ENCODE results near the gene PPIA. TPM values are rescaled to one million over a fixed set of nuclear protein-coding genes. Genes with fewer than 3 reads are reported as not detected.

The PPIA gene
- 1,000 to 10,000 TPM; 1,042 to 1,297 (median 1,129) TPM for polyA plus RNA-seq (ENCODE audit: insufficient read depth in 1 of 5, insufficient read length in 5 of 5, low replicate concordance in 1 of 5)
- long read RNA-seq, donor 1, transcript PPIA-208 (6 exons, 907 nt) = minor isoform, 10 of 1,735 reads
- long read RNA-seq, donor 1, transcript PPIA-203 (4 exons, 544 nt) = minor isoform, 35 of 1,735 reads
- long read RNA-seq, donor 1, transcript PPIA-204 (5 exons, 2,238 nt) = major isoform, 1,478 of 1,735 reads
- long read RNA-seq, donor 1, transcript PPIA-201 (6 exons, 818 nt) = minor isoform, 13 of 1,735 reads
- long read RNA-seq, donor 1, partial matches to known transcripts = 159 of 1,735 reads
- long read RNA-seq, donor 1, other reads (novel, unspliced or antisense) = 35 of 1,735 reads
- long read RNA-seq, donor 2, transcript PPIA-203 (4 exons, 544 nt) = minor isoform, 6 of 1,175 reads
- long read RNA-seq, donor 2, transcript PPIA-208 (6 exons, 907 nt) = minor isoform, 6 of 1,175 reads
- long read RNA-seq, donor 2, transcript PPIA-204 (5 exons, 2,238 nt) = major isoform, 1,073 of 1,175 reads
- long read RNA-seq, donor 2, transcript PPIA-201 (6 exons, 818 nt) = minor isoform, 16 of 1,175 reads
- long read RNA-seq, donor 2, partial matches to known transcripts = 47 of 1,175 reads
- long read RNA-seq, donor 2, other reads (novel, unspliced or antisense) = 26 of 1,175 reads
- long read RNA-seq, donor 3, transcript PPIA-201 (6 exons, 818 nt) = minor isoform, 16 of 1,401 reads
- long read RNA-seq, donor 3, transcript PPIA-204 (5 exons, 2,238 nt) = major isoform, 1,125 of 1,401 reads
- long read RNA-seq, donor 3, transcript PPIA-203 (4 exons, 544 nt) = minor isoform, 16 of 1,401 reads
- long read RNA-seq, donor 3, transcript PPIA-208 (6 exons, 907 nt) = minor isoform, 10 of 1,401 reads
- long read RNA-seq, donor 3, partial matches to known transcripts = 206 of 1,401 reads
- long read RNA-seq, donor 3, other reads (novel, unspliced or antisense) = 26 of 1,401 reads
- long read RNA-seq, donor 4, transcript PPIA-201 (6 exons, 818 nt) = minor isoform, 9 of 916 reads
- long read RNA-seq, donor 4, transcript PPIA-204 (5 exons, 2,238 nt) = major isoform, 583 of 916 reads
- long read RNA-seq, donor 4, transcript PPIA-203 (4 exons, 544 nt) = minor isoform, 11 of 916 reads
- long read RNA-seq, donor 4, partial matches to known transcripts = 279 of 916 reads
- long read RNA-seq, donor 4, other reads (novel, unspliced or antisense) = 32 of 916 reads
- long read RNA-seq, donor 5, transcript PPIA-201 (6 exons, 818 nt) = minor isoform, 38 of 1,913 reads
- long read RNA-seq, donor 5, transcript PPIA-208 (6 exons, 907 nt) = minor isoform, 13 of 1,913 reads
- long read RNA-seq, donor 5, transcript PPIA-204 (5 exons, 2,238 nt) = major isoform, 1,578 of 1,913 reads
- long read RNA-seq, donor 5, transcript PPIA-203 (4 exons, 544 nt) = minor isoform, 25 of 1,913 reads
- long read RNA-seq, donor 5, partial matches to known transcripts = 198 of 1,913 reads
- long read RNA-seq, donor 5, other reads (novel, unspliced or antisense) = 56 of 1,913 reads
- long read RNA-seq, donor 6, transcript PPIA-201 (6 exons, 818 nt) = minor isoform, 10 of 1,475 reads
- long read RNA-seq, donor 6, transcript PPIA-203 (4 exons, 544 nt) = minor isoform, 8 of 1,475 reads
- long read RNA-seq, donor 6, transcript PPIA-204 (5 exons, 2,238 nt) = major isoform, 1,300 of 1,475 reads
- long read RNA-seq, donor 6, transcript PPIA-208 (6 exons, 907 nt) = minor isoform, 9 of 1,475 reads
- long read RNA-seq, donor 6, partial matches to known transcripts = 104 of 1,475 reads
- long read RNA-seq, donor 6, other reads (novel, unspliced or antisense) = 37 of 1,475 reads
- long read RNA-seq, donor 7, transcript PPIA-201 (6 exons, 818 nt) = minor isoform, 5 of 640 reads
- long read RNA-seq, donor 7, transcript PPIA-204 (5 exons, 2,238 nt) = major isoform, 572 of 640 reads
- long read RNA-seq, donor 7, partial matches to known transcripts = 35 of 640 reads
- long read RNA-seq, donor 7, other reads (novel, unspliced or antisense) = 20 of 640 reads
- long read RNA-seq, donor 8, transcript PPIA-203 (4 exons, 544 nt) = minor isoform, 11 of 636 reads
- long read RNA-seq, donor 8, transcript PPIA-204 (5 exons, 2,238 nt) = major isoform, 492 of 636 reads
- long read RNA-seq, donor 8, transcript PPIA-201 (6 exons, 818 nt) = minor isoform, 6 of 636 reads
- long read RNA-seq, donor 8, partial matches to known transcripts = 109 of 636 reads
- long read RNA-seq, donor 8, other reads (novel, unspliced or antisense) = 14 of 636 reads

GRCh38 chr7:44796504-44797328 is at the start of gene PPIA:
PPIA (plus strand) TSS chr7:44796681; CDS start chr7:44796725, 44 bp downstream.
- peak; percentile 97 to 98 for DNase-seq

DNA sequence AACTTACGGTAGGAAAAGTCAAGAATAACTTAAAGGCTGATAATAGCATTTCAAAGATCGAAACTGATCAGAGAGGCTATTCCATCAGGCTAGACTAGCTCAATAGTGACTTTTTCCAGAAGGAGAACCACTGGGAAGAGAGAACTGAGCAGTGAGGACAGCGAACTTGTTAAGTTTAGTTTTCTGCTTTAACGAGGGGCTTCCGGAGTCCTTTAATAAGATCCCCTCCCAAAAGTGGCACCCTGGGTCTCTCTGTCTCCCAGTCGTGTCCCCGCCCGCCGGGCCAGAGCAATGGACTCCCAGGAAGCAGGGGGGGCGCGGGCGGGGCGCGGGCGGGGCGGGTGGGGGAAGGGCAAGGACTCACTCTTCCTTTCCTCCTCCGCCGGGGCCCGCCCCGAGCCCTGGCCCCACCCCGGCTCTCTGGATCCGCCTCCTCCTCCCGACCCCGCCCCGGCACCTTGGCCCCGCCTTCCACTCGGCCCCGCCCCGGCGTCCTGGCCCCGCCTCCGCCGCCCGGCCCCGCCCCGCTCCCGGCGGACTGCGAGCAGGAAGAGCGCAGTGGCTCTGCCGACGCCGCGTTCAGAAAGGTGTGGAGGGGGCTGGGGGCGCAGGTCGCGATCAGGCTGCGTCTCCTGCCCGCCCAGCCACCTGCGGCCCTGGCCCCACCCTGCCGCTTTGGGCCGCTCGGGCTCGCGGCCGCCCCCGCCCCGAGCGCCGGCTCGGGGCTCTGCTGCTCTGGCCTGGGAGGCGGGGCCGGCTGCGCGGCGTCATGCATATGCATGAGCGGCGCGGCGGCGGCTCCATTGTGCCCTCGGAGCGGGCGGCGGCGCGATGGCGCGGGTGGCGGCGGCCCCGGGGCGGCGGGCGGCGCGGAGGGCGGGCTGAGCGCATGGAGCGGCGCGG is 48.2 kb upstream of the PPIA start, which contains the start of gene ZMIZ2:
TSS of gene ZMIZ2 (plus strand) at position 803 of the 903 bp plus-strand sequence. CDS start 7,403 bp downstream, outside the sequence.
- DNase-seq = peak; percentile 88 to 89

- DNase-seq = no peak
These were observed 47.3 kb upstream of the PPIA start for GRCh38 chr7:44748948-44749731.

DNA sequence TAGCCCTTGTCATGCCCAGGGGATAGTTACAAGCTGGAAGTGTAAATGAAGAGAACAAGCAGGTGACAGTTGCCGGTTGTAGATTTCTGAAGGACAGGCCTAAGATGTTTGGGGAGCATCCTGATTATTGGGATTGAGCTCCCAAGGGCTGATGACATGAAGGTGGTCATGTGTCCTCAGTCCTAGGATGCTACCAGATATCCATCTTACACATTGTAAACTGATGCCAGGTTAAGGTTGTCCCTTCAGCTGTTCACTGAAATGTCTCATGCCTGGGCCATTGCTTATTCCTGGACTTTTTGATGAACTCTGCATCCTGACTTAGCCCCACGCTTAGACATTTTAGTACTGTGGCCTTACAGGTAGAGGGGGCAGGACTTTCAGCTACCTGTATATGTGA is 46.5 kb upstream of the PPIA start:
- DNase-seq = no peak

GRCh38 chr7:44750424-44750823 is 46.1 kb upstream of the PPIA start:
- no peak for DNase-seq

DNA sequence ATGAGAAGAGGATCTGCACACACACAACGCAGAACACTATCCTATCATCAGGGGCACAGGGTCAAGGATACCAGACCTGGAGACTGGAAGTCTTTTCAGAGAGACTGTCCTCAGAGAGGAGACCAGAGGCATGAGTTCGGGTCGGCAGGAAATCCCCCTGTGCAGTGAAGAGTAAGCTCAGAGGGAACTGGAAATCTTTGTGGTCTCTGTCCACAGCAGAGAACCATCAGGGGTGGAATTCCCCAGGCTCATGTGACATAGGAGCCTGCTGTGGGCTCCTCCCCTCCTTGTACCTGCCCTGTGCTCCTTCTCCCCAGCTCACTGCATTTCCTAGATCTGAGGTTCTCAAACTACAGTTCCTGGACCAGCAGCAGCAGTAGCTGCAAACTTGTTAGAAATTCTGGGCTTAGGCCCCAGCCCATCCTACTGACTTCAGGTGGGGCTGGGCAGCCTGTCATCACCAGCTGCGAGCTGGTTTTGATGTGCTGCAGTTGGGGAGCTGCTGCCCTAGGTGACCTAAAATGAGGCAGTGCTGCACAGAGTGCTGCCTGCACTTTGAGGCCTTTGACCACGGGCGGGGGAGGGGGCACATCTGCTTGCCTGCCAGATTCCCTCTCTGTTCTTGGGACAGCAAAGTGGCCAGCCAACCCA is 45.4 kb upstream of the PPIA start:
- no peak for DNase-seq

GRCh38 chr7:44752822-44753221 is 43.7 kb upstream of the PPIA start:
- no peak for DNase-seq

GRCh38 chr7:44754802-44755697 is 41.4 kb upstream of the PPIA start:
- no peak for DNase-seq

DNA sequence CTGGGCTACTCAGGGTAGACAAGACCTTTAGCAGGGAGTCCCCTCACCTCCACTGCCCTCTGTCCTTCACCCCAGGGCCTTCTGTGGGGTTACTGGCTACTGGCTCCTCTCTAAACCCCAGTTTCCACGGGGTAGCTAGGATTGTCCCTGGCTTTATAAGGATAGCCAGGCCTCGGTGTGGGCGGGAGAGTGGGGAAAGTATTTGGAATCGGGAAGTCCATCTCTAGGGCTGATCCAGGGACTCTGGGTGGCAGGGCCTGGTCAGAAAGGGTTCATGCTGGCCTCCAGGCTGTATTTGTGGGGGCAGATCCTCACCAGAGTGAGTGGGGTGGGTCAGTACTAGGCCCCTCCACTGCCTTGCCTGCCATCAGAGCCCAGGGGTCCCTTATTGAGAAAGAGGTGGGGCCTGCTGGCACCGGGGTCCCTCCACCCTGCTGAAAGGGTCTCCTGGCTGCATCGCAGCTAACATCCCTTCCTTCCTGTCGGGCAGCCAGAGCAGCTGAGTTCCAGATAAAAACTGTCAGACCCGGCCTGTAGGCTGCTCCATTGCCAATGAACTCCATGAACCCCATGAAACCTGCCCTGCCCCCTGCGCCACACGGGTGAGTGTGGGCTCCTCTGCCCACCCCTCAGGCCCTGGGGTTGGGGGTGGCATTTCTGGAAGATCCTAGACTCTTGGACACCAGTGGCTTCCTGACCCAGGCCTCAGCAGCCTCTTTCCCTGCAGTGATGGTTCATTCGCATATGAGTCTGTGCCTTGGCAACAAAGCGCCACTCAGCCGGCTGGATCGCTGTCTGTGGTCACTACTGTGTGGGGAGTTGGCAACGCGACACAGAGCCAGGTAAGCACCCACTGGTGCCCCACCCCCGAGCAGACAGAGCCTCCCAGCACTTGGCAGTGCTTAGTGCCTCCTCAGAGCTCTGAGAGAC is 40.5 kb upstream of the PPIA start:
- no peak for DNase-seq

GRCh38 chr7:44756904-44757303 is 39.6 kb upstream of the PPIA start:
- DNase-seq = no peak

DNA sequence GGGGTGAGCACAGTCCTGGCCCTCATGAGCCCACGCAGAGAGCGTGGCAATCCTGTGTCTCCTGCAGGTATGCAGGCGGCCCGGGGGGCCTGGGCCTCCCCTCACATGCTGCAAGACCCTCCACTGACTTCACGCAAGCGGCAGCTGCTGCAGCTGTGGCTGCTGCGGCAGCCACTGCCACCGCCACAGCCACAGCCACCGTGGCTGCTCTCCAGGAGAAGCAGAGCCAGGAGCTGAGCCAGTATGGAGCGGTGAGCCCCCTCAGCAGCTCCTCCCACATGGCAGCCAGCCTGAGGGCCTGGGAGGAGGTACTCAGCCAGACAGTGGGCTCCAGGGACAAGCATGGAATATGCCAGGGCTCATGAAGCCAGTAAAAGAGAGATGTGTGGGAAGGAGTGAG is 39.2 kb upstream of the PPIA start:
- DNase-seq = peak; percentile 78 to 82

DNA sequence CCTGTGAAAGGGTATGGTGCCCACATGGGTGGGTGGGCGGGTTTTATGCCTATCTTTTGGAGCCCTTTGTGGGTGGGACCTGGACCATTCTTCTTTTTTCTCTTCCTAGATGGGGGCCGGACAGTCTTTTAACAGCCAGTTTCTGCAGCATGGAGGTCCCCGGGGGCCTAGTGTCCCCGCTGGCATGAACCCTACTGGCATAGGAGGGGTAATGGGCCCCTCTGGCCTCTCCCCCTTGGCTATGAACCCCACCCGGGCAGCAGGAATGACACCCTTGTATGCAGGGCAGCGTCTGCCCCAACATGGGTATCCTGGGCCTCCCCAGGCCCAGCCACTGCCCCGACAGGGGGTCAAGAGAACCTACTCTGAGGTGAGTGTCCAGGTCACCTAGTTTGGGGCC is 38.7 kb upstream of the PPIA start:
- DNase-seq = no peak

DNA sequence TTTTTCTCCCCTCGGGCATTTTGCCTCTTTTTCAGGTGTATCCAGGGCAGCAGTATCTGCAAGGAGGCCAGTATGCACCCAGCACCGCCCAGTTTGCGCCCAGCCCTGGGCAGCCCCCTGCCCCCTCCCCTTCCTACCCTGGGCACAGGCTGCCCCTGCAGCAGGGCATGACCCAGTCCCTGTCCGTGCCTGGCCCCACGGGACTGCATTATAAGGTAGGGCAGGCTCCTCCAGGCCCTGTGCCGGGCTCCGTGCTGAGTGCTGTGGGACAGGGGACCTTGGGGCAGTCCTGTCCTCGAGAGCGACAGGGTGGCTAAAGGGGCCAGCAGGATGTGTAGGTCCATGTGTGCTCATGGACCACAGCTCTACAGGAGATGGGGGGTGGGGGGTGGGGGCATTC is 37.2 kb upstream of the PPIA start:
- DNase-seq = no peak

DNA sequence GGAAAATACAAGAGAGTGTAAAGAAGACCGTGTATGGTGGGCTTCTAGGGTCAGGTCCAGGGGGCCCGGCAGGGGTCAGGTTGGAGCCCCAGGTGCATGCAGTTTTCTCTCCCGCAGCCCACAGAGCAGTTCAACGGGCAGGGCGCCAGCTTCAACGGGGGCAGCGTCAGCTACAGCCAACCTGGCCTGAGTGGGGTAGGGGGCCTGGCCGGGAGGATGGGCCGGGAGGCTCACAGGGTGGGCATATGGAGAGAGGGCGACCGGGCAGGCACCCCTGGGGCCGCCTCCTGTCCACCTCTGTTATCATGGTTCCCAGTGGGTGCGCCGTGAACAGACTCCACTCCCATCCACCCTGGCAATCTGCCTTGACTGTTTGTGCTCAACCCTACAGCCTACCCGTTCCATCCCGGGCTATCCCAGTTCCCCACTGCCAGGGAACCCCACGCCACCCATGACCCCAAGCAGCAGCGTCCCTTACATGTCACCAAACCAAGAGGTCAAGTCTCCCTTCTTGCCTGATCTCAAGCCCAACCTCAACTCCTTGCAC is 36.4 kb upstream of the PPIA start:
- no peak for DNase-seq

Data from right lung (tissue), 10 donors.